K562 (cell line): ENCODE results near the gene CHD5.

Experiments
- CCAR2 ChIP-seq: fragments of 200-400 bp; formaldehyde crosslinking; IDR thresholded peaks from 2 replicates; pipeline ENCODE4 v1.6.1; 2017; ENCODE audit warnings: mild to moderate bottlenecking, low read depth, low read length
- CREBBP ChIP-seq: IDR thresholded peaks from one replicate; pipeline ENCODE4 v1.6.1; 2012; ENCODE audit warnings: low read depth, mild to moderate bottlenecking, control low read depth, inconsistent platforms, low read length
- EP300 ChIP-seq: IDR thresholded peaks from 2 replicates; pipeline ENCODE4 v1.6.1; 2012; ENCODE audit warnings: low read length, improper control_type of control experiment
- FOSL1 ChIP-seq: fragments of 200-800 bp; sonication (Bioruptor generic); conservative IDR thresholded peaks from 2 replicates; pipeline ENCODE4 v1.6.1; 2016; ENCODE audit warnings: missing genetic modification characterization, missing compliant biosample characterization
- HLTF ChIP-seq: fragments of 450-650 bp; IDR thresholded peaks from 2 replicates; pipeline ENCODE4 v1.6.1; 2016
- KAT7 ChIP-seq: sonication (generic); formaldehyde crosslinking; IDR thresholded peaks from 2 replicates; pipeline ENCODE4 v1.8.0; 2022; ENCODE audit warnings: missing genetic modification reagents, mild to moderate bottlenecking, borderline replicate concordance
- MCM7 ChIP-seq, 2 experiments: fragments of 450-650 bp; IDR thresholded peaks; 2 replicates each; pipeline ENCODE4 v1.6.1; 2016 to 2018
- RB1 ChIP-seq: fragments of 450-650 bp; IDR thresholded peaks from 2 replicates; pipeline ENCODE4 v1.6.1; 2017; ENCODE audit warnings: low read depth, mild to moderate bottlenecking
- ZSCAN32 ChIP-seq: fragments of 450-650 bp; formaldehyde crosslinking; IDR thresholded peaks from 2 replicates; pipeline ENCODE4 v1.4.0; 2020; ENCODE audit warnings: mild to moderate bottlenecking, moderate library complexity
- TF ChIP-seq, protein P1 (sequence below), 2 experiments: fragments of 200-800 bp in 1 of 2; sonication (Bioruptor generic) in 1 of 2; sonication (generic) in 1 of 2; formaldehyde crosslinking in 1 of 2; IDR thresholded peaks in 1 of 2; conservative IDR thresholded peaks in 1 of 2; 2 replicates each; pipeline versions ENCODE4 v1.5.0 to v1.6.1; 2016 to 2020; ENCODE audit warnings: missing compliant biosample characterization in 1 of 2, missing genetic modification characterization in 1 of 2, missing genetic modification reagents in 1 of 2
- TF ChIP-seq, protein P2 (sequence below): fragments of 450-650 bp; IDR thresholded peaks from 2 replicates; pipeline ENCODE4 v1.6.1; 2017; ENCODE audit warnings: mild to moderate bottlenecking, moderate library complexity
- TF ChIP-seq, protein P3 (sequence below): fragments of 450-650 bp; conservative IDR thresholded peaks from 2 replicates; pipeline ENCODE4 v1.6.1; 2016; ENCODE audit warnings: missing genetic modification characterization, low read depth, mild to moderate bottlenecking, control low read depth, missing compliant biosample characterization
- TF ChIP-seq, protein P4 (sequence below): sonication (generic); formaldehyde crosslinking; IDR thresholded peaks from 2 replicates; pipeline ENCODE4 v1.8.1; 2023; ENCODE audit warnings: mild to moderate bottlenecking, missing genetic modification reagents, moderate library complexity

DNA sequence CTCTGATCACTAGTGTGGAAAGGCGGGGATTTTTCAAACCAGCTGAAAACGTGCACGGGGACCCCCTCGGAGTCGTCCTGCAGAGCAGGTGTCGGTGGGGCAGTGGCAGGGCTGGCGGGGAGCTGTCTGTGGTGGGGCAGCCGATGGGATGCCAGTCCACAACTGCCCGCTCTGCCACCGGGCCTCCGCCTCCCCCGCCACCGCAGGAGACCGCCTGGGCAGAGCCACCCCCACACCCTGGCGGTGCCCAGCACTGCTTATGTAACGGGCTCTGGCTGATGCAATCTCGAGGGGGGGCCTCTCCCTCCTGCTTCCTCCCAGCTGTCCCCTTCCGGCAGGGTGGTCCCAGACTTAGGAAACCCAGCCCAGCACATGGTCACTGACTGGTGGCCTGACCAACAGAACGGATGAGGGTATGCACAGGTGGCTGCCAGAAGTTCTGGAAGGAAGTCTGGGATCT, 9.3 kb downstream of the CHD5 start:
- no peak for TF ChIP-seq CCAR2
- TF ChIP-seq MCM7 (IDR thresholded peaks at IDR 0.05) = no peak
- no peak for TF ChIP-seq KAT7
- TF ChIP-seq HLTF = no peak
- no peak for TF ChIP-seq EP300
- TF ChIP-seq, protein P1, sequence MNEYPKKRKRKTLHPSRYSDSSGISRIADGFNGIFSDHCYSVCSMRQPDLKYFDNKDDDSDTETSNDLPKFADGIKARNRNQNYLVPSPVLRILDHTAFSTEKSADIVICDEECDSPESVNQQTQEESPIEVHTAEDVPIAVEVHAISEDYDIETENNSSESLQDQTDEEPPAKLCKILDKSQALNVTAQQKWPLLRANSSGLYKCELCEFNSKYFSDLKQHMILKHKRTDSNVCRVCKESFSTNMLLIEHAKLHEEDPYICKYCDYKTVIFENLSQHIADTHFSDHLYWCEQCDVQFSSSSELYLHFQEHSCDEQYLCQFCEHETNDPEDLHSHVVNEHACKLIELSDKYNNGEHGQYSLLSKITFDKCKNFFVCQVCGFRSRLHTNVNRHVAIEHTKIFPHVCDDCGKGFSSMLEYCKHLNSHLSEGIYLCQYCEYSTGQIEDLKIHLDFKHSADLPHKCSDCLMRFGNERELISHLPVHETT (CRISPR knock-in tag; conservative IDR thresholded peaks at IDR 0.05 in 1 of 2, IDR thresholded peaks at IDR 0.05 in 1 of 2) = no peak
- TF ChIP-seq, protein P2, sequence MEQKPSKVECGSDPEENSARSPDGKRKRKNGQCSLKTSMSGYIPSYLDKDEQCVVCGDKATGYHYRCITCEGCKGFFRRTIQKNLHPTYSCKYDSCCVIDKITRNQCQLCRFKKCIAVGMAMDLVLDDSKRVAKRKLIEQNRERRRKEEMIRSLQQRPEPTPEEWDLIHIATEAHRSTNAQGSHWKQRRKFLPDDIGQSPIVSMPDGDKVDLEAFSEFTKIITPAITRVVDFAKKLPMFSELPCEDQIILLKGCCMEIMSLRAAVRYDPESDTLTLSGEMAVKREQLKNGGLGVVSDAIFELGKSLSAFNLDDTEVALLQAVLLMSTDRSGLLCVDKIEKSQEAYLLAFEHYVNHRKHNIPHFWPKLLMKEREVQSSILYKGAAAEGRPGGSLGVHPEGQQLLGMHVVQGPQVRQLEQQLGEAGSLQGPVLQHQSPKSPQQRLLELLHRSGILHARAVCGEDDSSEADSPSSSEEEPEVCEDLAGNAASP = no peak
- no peak for TF ChIP-seq CREBBP
- TF ChIP-seq, protein P3, sequence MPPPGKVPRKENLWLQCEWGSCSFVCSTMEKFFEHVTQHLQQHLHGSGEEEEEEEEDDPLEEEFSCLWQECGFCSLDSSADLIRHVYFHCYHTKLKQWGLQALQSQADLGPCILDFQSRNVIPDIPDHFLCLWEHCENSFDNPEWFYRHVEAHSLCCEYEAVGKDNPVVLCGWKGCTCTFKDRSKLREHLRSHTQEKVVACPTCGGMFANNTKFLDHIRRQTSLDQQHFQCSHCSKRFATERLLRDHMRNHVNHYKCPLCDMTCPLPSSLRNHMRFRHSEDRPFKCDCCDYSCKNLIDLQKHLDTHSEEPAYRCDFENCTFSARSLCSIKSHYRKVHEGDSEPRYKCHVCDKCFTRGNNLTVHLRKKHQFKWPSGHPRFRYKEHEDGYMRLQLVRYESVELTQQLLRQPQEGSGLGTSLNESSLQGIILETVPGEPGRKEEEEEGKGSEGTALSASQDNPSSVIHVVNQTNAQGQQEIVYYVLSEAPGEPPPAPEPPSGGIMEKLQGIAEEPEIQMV (tag) = no peak
- TF ChIP-seq, protein P4, sequence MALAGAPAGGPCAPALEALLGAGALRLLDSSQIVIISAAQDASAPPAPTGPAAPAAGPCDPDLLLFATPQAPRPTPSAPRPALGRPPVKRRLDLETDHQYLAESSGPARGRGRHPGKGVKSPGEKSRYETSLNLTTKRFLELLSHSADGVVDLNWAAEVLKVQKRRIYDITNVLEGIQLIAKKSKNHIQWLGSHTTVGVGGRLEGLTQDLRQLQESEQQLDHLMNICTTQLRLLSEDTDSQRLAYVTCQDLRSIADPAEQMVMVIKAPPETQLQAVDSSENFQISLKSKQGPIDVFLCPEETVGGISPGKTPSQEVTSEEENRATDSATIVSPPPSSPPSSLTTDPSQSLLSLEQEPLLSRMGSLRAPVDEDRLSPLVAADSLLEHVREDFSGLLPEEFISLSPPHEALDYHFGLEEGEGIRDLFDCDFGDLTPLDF (CRISPR knock-in tag) = no peak
- no peak for TF ChIP-seq ZSCAN32 (CRISPR knock-in tag)
- TF ChIP-seq FOSL1 (tag) = no peak
- no peak for TF ChIP-seq RB1
